Stimulated activated CD8-positive, alpha-beta memory T cell treated with anti-CD3 and anti-CD28 coated beads, Interleukin-4, amount 100 ng/mL, for 24 hours (primary cell): ENCODE data around the gene CAPN14.

ENCODE experiments used
- DNase-seq: peaks from one replicate; pipeline ENCODE4 v3.0.0-alpha.2; 2020; ENCODE audit warnings: low read depth

The CAPN14 gene

DNA sequence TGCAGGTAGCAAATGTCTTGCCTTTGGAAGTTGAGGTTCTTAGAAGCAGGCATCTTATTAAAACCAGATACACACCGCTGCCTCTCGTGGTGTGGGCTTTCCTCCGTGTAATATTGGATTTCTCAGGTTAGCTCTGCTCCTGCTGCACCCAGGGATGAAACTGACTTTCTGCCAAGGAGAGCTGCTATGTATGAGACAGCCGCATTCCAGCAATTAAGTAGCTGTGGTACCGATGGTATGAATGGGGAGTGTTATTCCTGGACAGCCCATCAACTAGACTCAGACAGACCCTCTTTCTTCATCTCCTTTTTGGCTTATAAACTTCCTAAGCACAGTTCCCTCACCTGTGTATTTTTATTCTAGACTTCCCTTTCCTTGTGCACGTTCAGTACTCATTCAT, 9.8 kb upstream of the CAPN14 start:
- no peak for DNase-seq

DNA sequence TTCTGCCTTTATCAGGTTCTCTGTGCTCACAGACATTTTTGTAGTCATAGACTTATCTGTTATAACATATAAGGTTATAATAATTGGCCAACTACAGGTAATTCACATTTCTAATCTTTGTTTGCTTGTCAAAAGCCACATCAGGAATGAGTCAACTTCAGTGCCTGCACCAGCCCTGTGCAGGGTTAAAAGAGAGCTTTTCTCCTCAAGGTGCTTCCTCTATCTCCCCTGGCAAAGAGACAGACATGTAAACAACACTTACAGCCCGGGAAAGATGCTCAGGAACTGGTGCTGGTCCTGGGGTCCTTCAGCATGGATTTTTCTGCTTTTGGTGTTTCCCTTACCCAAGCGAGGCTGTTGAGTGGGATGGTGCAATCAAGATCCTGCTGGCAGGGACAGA, 9.0 kb upstream of the CAPN14 start:
- DNase-seq, result no peak

DNA sequence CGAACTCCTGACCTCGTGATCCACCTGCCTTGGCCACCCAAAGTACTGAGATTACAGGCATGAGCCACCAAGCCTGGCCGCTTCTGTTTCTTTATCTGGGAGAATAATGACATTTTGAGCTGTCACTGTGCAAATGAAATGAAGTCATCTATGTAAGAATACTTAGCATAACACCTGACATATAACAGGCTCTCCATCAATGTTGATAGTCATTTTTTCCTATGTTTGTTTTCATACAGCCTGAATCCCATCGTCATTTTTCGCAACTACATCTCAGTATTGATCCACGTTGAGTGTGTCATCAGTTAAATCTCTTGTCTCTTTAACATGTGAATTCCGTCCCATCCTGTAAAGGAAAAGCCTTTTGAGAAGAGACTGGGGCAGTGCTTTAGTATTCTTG, 6.4 kb upstream of the CAPN14 start:
- no peak for DNase-seq

DNA sequence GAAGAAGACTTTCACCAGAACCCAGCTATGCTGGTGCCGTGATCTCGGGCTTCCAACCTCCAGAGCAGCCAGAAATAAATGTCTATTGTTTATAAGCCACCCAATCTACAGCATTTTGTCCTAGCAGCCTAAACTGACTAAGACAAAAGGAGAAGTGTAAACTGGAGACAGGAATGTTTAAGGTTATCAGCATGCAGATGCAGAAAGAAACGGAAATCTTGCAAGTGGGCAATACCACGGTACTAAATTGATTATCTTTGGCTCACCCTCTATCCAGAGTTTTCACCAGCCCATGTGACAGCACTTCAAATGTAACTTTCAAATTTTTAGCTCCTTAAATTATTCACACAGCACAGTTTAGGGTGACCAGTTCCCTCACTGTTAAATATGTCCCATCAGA, 5.7 kb upstream of the CAPN14 start:
- no peak for DNase-seq

DNA sequence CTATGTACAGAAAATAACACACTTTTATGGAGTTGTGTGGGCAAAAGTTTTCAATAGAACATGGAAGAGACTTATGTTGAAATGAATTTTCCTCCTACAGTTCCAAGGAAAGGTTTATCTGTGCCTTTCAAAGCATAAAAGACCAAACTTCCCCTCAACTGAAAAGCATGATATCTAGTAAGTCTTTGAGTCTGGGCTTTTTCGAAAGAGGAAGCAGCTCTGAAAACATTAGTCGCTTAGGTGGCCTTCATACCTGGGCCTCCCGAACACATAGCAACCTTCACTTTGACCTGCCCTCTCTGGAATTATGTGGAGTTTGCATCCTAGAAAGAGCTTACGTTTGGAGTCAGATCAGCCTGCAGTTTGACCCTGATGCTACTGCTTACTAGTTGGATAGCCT, 4.8 kb upstream of the CAPN14 start:
- DNase-seq, result no peak

DNA sequence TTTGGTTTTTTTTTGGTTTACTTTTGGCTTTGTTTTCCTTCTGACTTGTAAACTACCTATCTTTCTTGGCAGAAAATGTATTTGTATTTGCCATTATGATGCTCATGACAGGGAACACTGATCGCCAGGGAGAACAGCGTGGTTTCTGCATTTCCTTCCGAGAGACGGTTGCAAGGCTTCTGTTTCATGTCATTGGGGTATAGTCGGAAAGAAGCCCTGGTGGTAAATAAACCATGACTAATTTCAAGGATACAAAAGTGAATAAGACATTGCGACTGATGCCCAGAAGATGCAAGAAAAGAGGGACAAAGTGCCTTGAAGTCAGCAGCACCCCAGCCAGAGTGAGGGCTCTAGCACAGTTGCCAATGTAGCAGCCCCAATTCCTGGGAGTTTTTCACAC, 4.2 kb upstream of the CAPN14 start:
- DNase-seq, result no peak

DNA sequence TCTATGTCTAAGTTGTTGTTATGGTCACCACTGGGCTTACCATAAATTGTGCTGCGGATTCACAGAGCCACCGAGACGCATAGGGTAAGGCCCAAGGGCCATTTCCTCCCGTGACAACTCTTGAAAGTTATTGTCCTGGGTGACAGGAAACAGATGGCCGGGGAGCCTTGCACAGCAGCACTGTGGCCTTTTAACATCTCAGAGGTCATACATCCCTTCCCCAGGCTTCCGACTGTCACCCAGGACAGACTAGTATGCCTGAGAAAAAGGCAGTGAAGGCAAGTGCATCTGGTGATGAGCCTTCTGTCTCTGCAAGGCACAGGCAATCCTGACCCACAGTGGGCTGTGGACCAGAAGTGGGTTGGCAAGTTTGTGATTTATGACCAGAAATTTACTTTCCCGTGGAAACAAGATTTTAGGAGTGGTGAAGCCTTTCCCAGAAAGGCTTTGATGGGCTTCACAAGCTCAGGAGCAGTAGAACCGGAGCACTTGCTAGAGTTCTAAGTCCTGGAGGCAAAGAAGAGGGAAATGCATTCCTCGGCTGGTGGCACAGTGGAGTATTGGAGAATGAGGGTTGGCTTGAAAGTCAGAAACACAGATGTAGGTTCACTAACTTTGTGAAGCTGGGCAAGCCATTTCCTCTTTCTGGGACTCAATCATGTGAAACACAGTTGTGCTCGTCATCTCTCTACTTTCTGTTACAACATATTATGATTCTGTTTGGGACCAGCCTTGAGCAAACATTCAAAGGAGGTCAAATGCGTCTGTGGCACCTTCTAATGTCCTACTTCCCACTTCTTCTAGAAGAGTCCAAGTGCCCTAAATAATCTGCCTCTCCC, 2.0 kb upstream of the CAPN14 start:
- DNase-seq, result no peak

DNA sequence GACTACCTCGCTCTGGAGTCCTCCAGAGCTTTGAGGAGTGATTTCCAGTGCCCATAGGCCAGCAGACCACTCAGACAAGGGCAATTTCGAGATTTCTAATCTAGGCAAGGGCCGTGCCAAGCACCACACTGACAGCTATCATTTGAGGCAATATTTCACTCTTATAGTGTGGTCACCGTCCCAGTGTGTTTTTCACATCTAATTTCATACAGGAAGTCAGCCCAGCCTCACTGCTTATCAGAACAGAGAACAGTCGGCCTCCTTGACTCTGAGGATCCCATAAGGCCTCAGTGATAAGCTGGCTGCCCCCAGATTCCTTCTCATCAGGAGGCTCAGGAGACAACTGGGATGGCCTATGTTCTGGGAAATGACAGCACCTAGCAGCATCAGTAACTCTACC, 581 bp downstream of the CAPN14 start:
- DNase-seq, result no peak

DNA sequence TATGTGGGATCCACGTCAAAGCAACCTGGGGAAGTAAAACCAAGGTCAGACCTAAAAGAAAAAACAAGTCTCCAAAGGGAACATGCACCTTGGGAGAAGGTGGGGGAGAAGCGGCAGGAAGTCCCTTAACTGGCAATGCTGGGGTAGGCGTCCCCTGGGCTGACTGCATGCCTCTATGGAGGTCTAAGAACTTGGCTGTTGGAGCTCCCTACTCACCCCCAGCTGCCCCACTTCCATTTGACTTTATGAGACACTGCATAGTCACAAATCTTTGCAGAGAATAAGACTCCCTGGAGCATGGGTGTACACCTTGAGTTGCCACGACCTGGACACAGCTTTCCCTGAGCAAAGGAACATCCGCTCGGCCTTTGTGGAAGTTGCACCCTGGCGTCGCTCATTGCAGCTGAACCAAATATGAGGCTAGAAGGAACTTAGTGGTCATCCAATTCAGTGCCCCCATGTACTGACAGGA, 2.8 kb downstream of the CAPN14 start:
- no peak for DNase-seq

DNA sequence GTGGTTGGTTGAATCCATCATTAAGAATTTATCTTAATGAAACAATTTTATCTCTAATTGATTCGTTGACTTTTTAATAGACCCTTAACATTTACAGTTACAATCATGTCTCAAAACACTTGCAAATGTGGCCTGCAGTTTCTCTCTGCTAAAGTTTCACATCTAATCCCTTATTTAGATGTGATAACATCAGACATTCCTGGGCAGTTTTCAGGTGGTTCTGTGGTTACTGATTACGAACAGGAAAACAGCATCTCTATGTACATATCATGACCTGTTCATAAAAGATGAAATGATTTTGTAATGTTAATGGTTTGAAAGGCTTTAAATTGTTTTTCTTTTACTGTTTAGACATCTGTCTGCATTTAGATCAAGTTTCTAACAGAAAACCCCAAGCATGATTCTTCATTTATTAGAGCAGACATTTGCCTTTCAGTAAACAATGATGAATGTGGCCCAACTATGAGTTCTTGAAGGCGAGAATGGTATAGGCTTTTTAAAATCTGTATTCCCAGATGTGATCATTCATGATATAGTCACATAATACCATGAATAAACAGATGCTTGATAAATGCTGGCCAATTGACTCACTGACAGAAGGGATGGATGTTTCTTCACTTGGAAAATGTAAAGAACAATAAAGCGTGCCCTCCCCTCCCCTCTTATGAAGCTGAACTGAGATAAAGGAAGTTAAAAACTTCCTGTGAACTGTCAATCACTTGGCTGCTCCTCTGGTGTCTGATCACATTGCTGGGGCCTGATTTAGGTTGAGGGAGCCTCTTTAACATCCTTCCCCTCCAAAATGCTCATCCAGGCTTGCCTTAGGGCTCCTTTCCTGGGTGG, 3.5 kb downstream of the CAPN14 start:
- DNase-seq, result no peak

DNA sequence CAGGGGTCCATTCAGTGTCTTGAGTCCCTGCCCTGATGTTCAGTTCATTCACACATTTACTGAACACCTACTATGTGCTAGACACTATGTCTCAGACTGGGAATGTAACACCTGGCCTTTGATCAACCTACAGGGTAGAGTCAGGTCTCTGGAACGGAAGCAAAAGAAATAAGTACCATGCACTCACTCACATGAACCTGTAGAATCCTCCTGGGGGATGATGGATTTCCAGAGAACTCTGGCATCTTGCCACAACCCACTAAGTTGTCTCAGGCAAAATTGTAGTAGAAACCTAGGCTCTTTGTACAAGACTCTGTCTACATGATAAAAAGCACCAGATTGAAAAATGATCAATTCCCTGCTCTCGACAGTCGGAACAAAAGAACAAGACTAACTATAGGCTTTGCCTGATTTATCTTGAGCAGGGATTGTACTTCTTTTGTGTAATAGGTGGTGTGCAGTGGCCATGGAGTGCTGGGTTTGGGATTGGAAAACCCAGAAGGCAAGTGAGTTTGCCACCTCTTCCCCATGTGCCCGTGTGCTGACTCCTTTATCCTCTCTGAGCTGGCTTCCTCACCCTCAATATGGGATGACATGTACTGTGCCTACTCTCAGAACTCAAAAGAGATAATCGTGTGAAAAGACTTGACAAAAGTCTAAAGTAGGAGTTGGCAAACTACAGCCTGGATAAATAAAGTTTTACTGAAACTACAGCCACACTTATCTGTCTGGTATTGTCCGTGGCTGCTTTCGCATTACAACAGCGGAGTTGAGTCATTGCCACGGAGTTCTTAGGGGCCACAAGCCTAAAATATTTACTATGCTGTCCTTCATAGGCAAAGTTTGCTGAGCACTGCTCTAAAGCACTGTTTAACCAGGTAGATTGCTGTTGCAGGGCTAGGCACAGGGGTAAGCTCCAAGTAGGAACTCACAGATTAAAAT, 4.4 kb downstream of the CAPN14 start:
- no peak for DNase-seq

DNA sequence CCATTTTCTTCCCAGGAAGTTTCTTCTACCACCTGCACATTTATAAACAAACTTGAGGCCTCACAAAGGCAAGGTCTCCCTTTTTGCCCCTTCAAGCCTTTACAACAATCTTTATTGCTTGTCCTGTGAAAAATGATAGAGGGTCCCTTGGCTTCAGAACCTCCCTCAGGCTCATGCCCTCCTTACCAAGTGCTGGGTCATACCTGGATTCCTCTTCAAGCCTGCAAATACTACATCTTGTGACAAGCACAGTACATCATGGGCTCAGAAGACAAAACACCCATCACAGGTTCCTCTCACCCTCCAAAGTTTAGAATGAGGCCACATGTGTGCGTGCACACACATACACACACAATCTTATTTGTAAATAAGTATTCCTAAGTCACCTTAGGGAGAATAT, 9.1 kb downstream of the CAPN14 start:
- no peak for DNase-seq

DNA sequence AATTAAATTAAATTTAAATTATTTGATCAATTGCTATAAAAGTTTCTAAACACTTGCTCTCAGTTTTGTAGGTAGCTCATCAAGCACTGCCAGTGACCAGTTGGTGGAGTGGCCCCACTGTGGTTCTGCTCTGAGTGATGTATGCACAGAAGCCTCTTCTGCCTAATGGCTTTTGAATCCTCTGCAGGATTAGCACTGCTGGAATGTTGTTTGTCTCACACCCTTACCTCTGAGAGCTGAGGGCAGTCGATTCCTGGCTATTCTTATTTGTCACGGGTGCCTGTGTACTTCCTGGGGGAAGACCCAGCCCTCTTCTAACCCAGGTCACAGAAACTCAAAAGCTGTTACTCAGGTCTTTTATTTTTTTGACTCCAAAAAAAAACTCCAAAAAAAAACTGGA, 9.5 kb downstream of the CAPN14 start:
- DNase-seq, result no peak

DNA sequence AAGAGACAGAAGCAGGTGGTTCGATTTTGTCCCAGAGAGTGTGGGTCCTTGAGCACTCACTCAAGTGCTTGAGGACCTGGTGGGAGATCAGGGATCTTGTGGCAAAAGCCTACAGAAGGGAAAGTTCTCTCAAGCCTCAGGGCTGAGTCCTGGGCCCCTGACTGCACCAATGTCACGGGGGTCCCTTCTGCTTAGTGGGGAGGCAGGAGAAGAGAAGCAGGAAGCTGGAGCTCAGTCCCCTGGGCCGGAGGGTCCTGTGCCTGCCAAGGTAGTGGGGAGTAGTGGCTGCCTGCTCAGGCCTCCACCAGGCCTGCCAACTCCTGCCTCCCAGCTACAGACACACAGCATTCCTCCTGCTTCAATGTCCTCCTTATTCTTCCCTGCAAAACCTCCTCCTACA, 11.7 kb downstream of the CAPN14 start:
- DNase-seq, result no peak

DNA sequence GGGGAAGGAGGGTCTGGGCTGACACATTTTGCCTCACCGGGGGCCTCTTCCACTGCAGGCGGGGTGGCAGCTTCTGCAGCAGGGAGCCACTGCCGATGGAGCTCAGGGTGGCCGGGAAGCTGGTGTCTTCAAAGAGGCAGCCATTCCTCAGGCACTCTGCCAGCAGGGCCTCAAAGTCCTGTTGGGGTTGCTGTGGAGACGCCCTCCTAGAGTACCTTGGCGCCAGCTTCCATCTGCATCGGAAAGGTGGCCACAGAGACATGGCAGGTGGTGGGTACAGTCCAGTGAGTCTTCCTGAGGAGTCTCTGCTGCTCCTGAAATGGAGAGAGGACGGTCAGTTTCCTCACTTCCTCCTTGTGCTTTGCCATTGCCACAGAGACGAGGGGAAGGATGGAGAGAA, 12.1 kb downstream of the CAPN14 start:
- DNase-seq, result no peak

DNA sequence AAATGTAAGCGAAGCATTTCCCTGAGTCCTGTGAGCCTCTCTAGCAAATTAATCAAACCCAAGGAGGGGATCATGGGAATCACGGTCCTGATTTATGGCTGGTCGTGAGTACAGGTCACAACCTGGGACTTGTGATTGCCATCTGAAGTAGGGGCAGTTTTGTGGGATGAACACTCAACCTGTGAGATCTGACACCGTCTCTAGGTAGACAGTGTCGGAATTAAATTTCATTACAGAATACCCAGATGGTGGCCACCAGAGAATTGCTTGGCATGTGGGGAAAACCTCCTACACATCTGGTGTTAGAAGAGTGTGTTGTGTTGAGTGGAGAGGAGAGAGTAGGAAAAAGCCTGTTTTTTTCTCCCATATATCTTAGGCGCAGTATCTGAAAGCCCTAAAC, 12.5 kb downstream of the CAPN14 start:
- DNase-seq, result no peak

DNA sequence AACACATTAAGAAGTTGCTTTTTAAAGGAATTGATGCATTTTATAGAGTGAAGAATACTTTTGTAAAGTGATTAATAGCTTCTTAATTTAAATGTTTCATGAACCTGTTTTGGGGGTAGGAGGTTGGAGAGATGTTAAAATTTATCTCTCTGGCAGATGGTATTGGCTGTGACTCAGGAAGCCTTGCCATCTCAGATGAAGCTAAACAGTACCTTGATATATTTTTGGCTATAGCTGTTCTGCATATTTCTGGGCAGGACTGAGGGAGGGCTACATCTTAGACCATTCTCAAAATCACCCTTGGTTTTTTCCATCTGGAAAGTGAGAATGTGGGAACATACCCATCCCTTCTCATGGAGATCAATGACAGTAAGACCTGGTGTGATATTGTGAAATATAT, 13.4 kb downstream of the CAPN14 start:
- no peak for DNase-seq

DNA sequence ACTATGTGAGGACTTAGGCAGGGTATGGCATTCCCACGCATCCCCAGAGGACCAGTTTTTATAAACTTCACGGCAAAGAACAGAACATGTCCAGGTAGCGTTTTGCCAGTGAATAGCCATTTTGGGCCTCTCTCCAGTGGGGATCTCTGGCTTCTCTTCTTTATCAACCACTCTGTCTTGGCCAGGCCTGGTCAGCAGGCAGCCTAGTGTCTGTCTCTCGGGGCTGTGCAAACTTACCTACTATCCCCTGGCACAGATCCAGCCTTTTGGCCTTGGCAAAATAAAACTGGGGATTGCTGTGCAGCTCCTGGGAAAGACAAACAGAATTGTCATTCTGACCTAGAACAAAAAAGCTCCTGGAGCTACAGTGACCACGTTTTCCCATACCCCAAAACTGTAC, 14.5 kb downstream of the CAPN14 start:
- no peak for DNase-seq

DNA sequence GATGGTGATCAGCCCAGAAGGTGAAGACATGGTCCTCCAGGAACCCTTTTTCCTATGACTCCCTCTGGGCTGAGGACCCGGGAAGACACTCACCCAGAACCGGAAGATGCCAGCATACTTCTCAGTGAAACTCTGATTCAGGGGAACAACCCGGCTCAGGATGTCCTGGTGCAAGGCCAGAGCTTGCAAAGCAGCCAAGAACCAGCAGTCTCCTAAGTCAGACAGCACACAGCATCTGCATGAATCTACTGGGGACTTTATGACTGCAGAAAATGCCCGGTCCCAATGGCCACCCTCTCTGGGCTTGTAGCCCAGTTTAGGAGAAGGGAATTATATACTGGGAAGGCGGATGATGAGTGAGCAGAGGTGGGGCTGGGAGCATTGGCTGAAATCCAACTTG, 15.3 kb downstream of the CAPN14 start:
- DNase-seq, result no peak

DNA sequence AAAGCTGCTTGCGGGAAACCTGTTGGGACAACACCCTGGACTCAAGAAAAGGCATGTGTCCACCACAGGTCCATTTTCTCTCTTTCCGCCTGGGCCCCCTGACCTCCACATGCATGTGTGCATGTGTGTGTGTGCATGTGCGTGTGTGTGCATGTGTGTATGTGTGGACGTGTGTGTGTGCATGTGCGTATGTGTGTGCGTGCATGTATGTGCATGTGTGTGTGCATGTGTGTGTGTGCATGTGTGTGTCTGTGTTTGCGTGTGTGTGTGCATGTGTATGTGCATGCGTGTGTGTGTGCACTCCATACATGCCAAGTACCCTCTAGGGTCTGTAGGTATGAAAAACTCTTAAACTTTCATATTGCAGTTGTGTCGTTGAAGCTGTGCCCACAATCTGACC, 16.3 kb downstream of the CAPN14 start:
- DNase-seq, result no peak

DNA sequence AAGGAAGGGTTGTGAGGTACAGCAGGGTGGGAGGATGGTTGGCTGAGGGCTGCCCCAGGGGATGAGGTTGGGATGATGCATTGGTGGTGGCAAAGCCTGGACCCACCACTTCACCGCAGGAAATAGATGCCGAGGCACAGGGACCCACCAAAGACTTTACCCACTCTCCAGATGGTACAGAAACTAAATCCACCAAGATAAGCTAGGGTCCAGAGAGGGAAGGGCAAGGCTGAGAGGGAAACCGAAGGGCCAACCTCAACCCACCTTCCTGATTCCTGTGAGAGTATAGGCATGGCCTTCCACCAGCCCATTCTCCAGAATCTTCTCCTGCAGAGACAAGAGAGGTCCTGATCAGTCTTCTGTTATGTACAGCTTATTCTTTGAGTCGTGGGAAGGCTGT, 18.1 kb downstream of the CAPN14 start:
- DNase-seq, result no peak

DNA sequence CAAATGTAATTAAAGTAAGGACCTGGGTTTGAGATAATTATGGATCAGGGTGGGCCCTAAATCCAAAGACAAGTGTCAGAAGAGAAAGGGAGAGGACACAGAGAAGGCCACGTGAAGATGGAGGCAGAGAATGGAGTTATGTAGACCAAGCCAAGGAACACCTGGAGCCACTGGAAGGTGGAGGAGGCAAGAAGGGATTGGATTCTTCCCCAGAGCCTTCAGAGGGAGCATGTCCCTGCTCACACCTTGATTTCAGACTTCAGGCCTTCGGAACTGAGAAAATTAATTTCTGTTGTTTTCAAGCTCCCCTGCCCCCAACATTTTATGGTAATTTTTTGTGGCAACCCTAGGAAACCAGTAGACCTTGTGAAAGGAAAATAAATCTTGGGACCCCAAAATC, 19.6 kb downstream of the CAPN14 start:
- DNase-seq, result no peak
